Measurements from ENCODE around the gene ALKBH5. TPM values are rescaled to one million over a fixed set of nuclear protein-coding genes. Genes with fewer than 3 reads are reported as not detected.

The ALKBH5 gene
- total RNA-seq, 1 donor from 2014 or later, result 57.9 TPM

- no peak for DNase-seq (ENCODE audit: low read depth in 2 of 2)
These were observed 35.3 kb downstream of the ALKBH5 start for GRCh38 chr17:18218756-18219415.

GRCh38 chr17:18224053-18224386 is 40.4 kb downstream of the ALKBH5 start:
- DNase-seq (ENCODE audit: low read depth in 2 of 2), result no peak

GRCh38 chr17:18224387-18225120 is 40.9 kb downstream of the ALKBH5 start:
- DNase-seq (ENCODE audit: low read depth in 2 of 2), result no peak

- DNase-seq (ENCODE audit: low read depth in 2 of 2), result peak; percentile 84 to 97
These were observed 41.6 kb downstream of the ALKBH5 start, which contains the start of gene LLGL1 for GRCh38 chr17:18225121-18225641. Gene LLGL1 (plus strand): TSS chr17:18225635. CDS start chr17:18225683, 48 bp downstream.

GRCh38 chr17:18225642-18226283 is 42.1 kb downstream of the ALKBH5 start:
- DNase-seq (ENCODE audit: low read depth in 2 of 2), result no peak

- DNase-seq (ENCODE audit: low read depth in 2 of 2), result peak in 1 of 2 donors; percentile 11
These were observed 42.8 kb downstream of the ALKBH5 start for GRCh38 chr17:18226284-18226945.

- DNase-seq (ENCODE audit: low read depth in 2 of 2), result no peak
These were observed 44.0 kb downstream of the ALKBH5 start for GRCh38 chr17:18227635-18228034.

- no peak for DNase-seq (ENCODE audit: low read depth in 2 of 2)
These were observed 44.6 kb downstream of the ALKBH5 start for GRCh38 chr17:18228176-18228682.

GRCh38 chr17:18229254-18229653 is 45.6 kb downstream of the ALKBH5 start:
- no peak for DNase-seq (ENCODE audit: low read depth in 2 of 2)

- no peak for DNase-seq (ENCODE audit: low read depth in 2 of 2)
These were observed 46.1 kb downstream of the ALKBH5 start for GRCh38 chr17:18229771-18230170.

GRCh38 chr17:18230288-18231141 is 46.9 kb downstream of the ALKBH5 start:
- DNase-seq (ENCODE audit: low read depth in 2 of 2), result no peak

GRCh38 chr17:18231164-18231563 is 47.5 kb downstream of the ALKBH5 start:
- no peak for DNase-seq (ENCODE audit: low read depth in 2 of 2)

GRCh38 chr17:18233803-18234518 is 50.3 kb downstream of the ALKBH5 start:
- DNase-seq (ENCODE audit: low read depth in 2 of 2), result no peak

GRCh38 chr17:18234853-18235380 is 51.3 kb downstream of the ALKBH5 start:
- DNase-seq (ENCODE audit: low read depth in 2 of 2), result no peak

GRCh38 chr17:18235743-18236256 is 52.2 kb downstream of the ALKBH5 start:
- peak; percentile 28 to 76 for DNase-seq (ENCODE audit: low read depth in 2 of 2)

- no peak for DNase-seq (ENCODE audit: low read depth in 2 of 2)
These were observed 52.9 kb downstream of the ALKBH5 start for GRCh38 chr17:18236494-18236893.

GRCh38 chr17:18237461-18237860 is 53.8 kb downstream of the ALKBH5 start:
- no peak for DNase-seq (ENCODE audit: low read depth in 2 of 2)

- DNase-seq (ENCODE audit: low read depth in 2 of 2), result no peak
These were observed 54.7 kb downstream of the ALKBH5 start for GRCh38 chr17:18238299-18238698.

- no peak for DNase-seq (ENCODE audit: low read depth in 2 of 2)
These were observed 56.8 kb downstream of the ALKBH5 start for GRCh38 chr17:18240449-18240848.
